HepG2 (cell line): ENCODE results near the gene ATP5F1A. TPM values are rescaled to one million over a fixed set of nuclear protein-coding genes. Genes with fewer than 3 reads are reported as not detected.

Source experiments
- ATAC-seq: fragments of 200-7000 bp; cut with Tn5 transposase; 3 replicates; pipeline ENCODE4 v1.9.1; 2020; ENCODE audit warnings: mild to moderate bottlenecking, moderate library complexity
- BruUV-seq: library from RNA; stranded (reverse); fragments of 400-500 nt; replicated peaks from 2 replicates; lab custom pipeline; 2021; lab: Mats Ljungman, UMichigan
- CTCF ChIA-PET: fragments of 300-600 bp; formaldehyde crosslinking; extraction: SDS; loops from one replicate; lab custom pipeline; 2021; ENCODE audit warnings: low total read pairs, inconsistent platforms, low intra/inter-chr PET ratio; lab: Yijun Ruan, JAX
- POLR2A ChIA-PET: fragments of 350-600 bp; sonication (Branson Sonifier 250); formaldehyde crosslinking; loops from one replicate; lab custom pipeline; 2020; ENCODE audit warnings: antibody characterized with exemption, inconsistent platforms; lab: Yijun Ruan, JAX
- DNase-seq: peaks from one replicate; pipeline ENCODE4 v3.0.0-alpha.2; 2015; ENCODE audit warnings: low spot score
- FAIRE-seq: peaks from 3 replicates; lab custom pipeline; 2011; peaks lifted over from hg19 to GRCh38; lab: Jason Lieb, UNC
- H2AFZ ChIP-seq: one replicate; pipeline ENCODE4 v1.6.1; 2011; ENCODE audit warnings: low read length, inconsistent platforms
- H3K27ac ChIP-seq: fragments of 300-600 bp; 3 replicates; pipeline ENCODE4 v1.8.0; 2011; ENCODE audit warnings: mixed run types, mild to moderate bottlenecking, mixed read lengths, low read length, inconsistent platforms; ENCODE audit not compliant: insufficient read depth; ENCODE audit errors: extremely low read length
- H3K27me3 ChIP-seq, 2 experiments: fragments of 200-600 bp in 1 of 2; 2 replicates in 1 of 2; 3 replicates in 1 of 2; pipeline versions ENCODE4 v1.6.0 to v1.8.0; 2011; ENCODE audit warnings: low read length in 2 of 2, mild to moderate bottlenecking in 2 of 2, moderate library complexity in 2 of 2, inconsistent platforms in 1 of 2; ENCODE audit not compliant: insufficient read depth in 2 of 2, control insufficient read depth in 1 of 2
- H3K36me3 ChIP-seq, 2 experiments: fragments of 200-600 bp in 1 of 2; replicated peaks in 1 of 2; 2 replicates in 1 of 2; 3 replicates in 1 of 2; pipeline versions ENCODE4 v1.5.1 to v1.8.0; 2011; ENCODE audit warnings: low read length in 2 of 2, inconsistent platforms in 1 of 2; ENCODE audit not compliant: insufficient read depth in 2 of 2, control insufficient read depth in 1 of 2
- H3K4me1 ChIP-seq: 2 replicates; pipeline ENCODE4 v1.5.1; 2012; ENCODE audit warnings: low read length, inconsistent platforms; ENCODE audit not compliant: insufficient read depth
- H3K4me2 ChIP-seq: 2 replicates; pipeline ENCODE4 v1.6.0; 2011; ENCODE audit warnings: low read depth, low read length, inconsistent platforms
- H3K4me3 ChIP-seq, 3 experiments: fragments of 200-600 bp in 1 of 3; sonication (generic), shearing (Covaris generic) in 1 of 3; replicated peaks in 1 of 3; 2 replicates each; pipeline ENCODE4 v1.5.1; 2011 to 2016; ENCODE audit warnings: low read length in 3 of 3, inconsistent platforms in 2 of 3, low read depth in 2 of 3, mild to moderate bottlenecking in 2 of 3, control low read depth in 1 of 3, mixed read lengths in 1 of 3; ENCODE audit not compliant: insufficient read depth in 1 of 3
- H3K79me2 ChIP-seq: one replicate; pipeline ENCODE4 v1.6.1; 2011; ENCODE audit warnings: low read length, inconsistent platforms; ENCODE audit not compliant: insufficient read depth
- H3K9ac ChIP-seq: 2 replicates; pipeline ENCODE4 v1.6.0; 2011; ENCODE audit warnings: mild to moderate bottlenecking, low read depth, low read length, inconsistent platforms; ENCODE audit not compliant: insufficient read depth
- H3K9me3 ChIP-seq: 2 replicates; pipeline ENCODE4 v1.5.1; 2012; ENCODE audit warnings: mild to moderate bottlenecking, low read length
- H4K20me1 ChIP-seq: 2 replicates; pipeline ENCODE4 v1.6.0; 2011; ENCODE audit warnings: inconsistent platforms, mild to moderate bottlenecking, low read length, moderate library complexity; ENCODE audit not compliant: insufficient read depth
- ELF1 ChIP-seq: sonication (generic); formaldehyde crosslinking; IDR thresholded peaks from 2 replicates; pipeline ENCODE4 v1.4.0; 2020; ENCODE audit warnings: missing genetic modification reagents
- ETV6 ChIP-seq: sonication (generic); formaldehyde crosslinking; conservative IDR thresholded peaks from 2 replicates; pipeline ENCODE4 v1.4.0; 2020; ENCODE audit warnings: missing genetic modification reagents
- GTF3A ChIP-seq: sonication (generic); formaldehyde crosslinking; conservative IDR thresholded peaks from 2 replicates; pipeline ENCODE4 v1.4.0; 2020; ENCODE audit warnings: mild to moderate bottlenecking, missing genetic modification reagents
- KDM6A ChIP-seq: IDR thresholded peaks from 2 replicates; pipeline ENCODE4 v1.6.1; 2016; ENCODE audit warnings: low read depth
- KLF16 ChIP-seq, 2 experiments: sonication (generic) in 1 of 2; formaldehyde crosslinking in 1 of 2; IDR thresholded peaks; 2 replicates each; pipeline versions ENCODE4 v1.6.1 to v1.8.0; 2016 to 2023; ENCODE audit warnings: missing genetic modification reagents in 2 of 2, missing compliant biosample characterization in 1 of 2
- NR3C1 ChIP-seq: sonication (generic); formaldehyde crosslinking; IDR thresholded peaks from 2 replicates; pipeline ENCODE4 v1.4.0; 2020; ENCODE audit warnings: missing genetic modification reagents
- SNRNP70 ChIP-seq: fragments of 200-400 bp; formaldehyde crosslinking; IDR thresholded peaks from 2 replicates; pipeline ENCODE4 v1.6.1; 2017; ENCODE audit warnings: mild to moderate bottlenecking, low read depth, low read length, moderate library complexity
- TBL1XR1 ChIP-seq: fragments of 150-350 bp; IDR thresholded peaks from 2 replicates; pipeline ENCODE4 v1.6.1; 2014; ENCODE audit warnings: borderline replicate concordance, low read length; ENCODE audit not compliant: partially characterized antibody
- WIZ ChIP-seq: sonication (generic); formaldehyde crosslinking; IDR thresholded peaks from 2 replicates; pipeline ENCODE4 v1.5.1; 2020; ENCODE audit warnings: mild to moderate bottlenecking, missing genetic modification reagents
- ZNF276 ChIP-seq: sonication (generic); formaldehyde crosslinking; IDR thresholded peaks from 2 replicates; pipeline ENCODE4 v1.4.0; 2020; ENCODE audit warnings: mild to moderate bottlenecking, low read depth, missing genetic modification reagents
- ZNF292 ChIP-seq: sonication (generic); formaldehyde crosslinking; IDR thresholded peaks from 2 replicates; pipeline ENCODE4 v1.8.1; 2022; ENCODE audit warnings: mild to moderate bottlenecking, low read depth, missing genetic modification reagents, borderline replicate concordance
- WGBS: methylation state at CpG from one replicate; pipeline ENCODE4 v1.1.6; 2017; ENCODE audit warnings: low lambda C conversion rate; 5-methylcytosine and 5-hydroxymethylcytosine counted together
- in situ Hi-C: cut with HindIII; loops from 2 replicates; pipeline ENCODE4 v1.10.0; 2017; ENCODE audit warnings: low pct_unique_long_range_greater_than_20kb; ENCODE audit not compliant: extremely low pct_ligation_motif_present
- intact Hi-C: fragments of 100-400 bp; cut with micrococcal nuclease; formaldehyde crosslinking; loops from one replicate; pipeline ENCODE4 v1.10.0; 2022; ENCODE audit not compliant: unreplicated experiment
- polyA plus RNA-seq, 8 experiments: library from polyadenylated mRNA; depleted of rRNA in 3 of 8; stranded (reverse) in 7 of 8; unstranded in 1 of 8; fragments of >200 nt; fragmentation: Illumina TruSeq in 4 of 8; extraction: Trizol in 4 of 8; gene quantifications; 2 replicates each; pipeline versions ENCODE4 v1.2.1 to v1.2.3, GENCODE V29; 2011 to 2016; ENCODE audit warnings: low read depth in 4 of 8, missing spikeins in 1 of 8, mixed read lengths in 1 of 8; ENCODE audit not compliant: insufficient read depth in 1 of 8
- total RNA-seq, 5 experiments: library from RNA; depleted of rRNA; stranded (reverse); fragments of >200 nt; fragmentation: Illumina TruSeq; extraction: Trizol; gene quantifications; 2 replicates each; pipeline ENCODE4 v1.2.3, GENCODE V29; 2016; ENCODE audit warnings: low read depth in 1 of 5
- TF ChIP-seq, protein P1 (sequence below): sonication (generic); formaldehyde crosslinking; IDR thresholded peaks from 2 replicates; pipeline ENCODE4 v1.8.0; 2022; ENCODE audit warnings: mild to moderate bottlenecking, missing genetic modification reagents; ENCODE audit not compliant: insufficient replicate concordance

The ATP5F1A gene
- total and polyA plus RNA-seq, 2 of the 13 experiments (the other 11 are each of a cell fraction or from before 2014, with no cell fraction given) = 459 to 922 TPM

DNA sequence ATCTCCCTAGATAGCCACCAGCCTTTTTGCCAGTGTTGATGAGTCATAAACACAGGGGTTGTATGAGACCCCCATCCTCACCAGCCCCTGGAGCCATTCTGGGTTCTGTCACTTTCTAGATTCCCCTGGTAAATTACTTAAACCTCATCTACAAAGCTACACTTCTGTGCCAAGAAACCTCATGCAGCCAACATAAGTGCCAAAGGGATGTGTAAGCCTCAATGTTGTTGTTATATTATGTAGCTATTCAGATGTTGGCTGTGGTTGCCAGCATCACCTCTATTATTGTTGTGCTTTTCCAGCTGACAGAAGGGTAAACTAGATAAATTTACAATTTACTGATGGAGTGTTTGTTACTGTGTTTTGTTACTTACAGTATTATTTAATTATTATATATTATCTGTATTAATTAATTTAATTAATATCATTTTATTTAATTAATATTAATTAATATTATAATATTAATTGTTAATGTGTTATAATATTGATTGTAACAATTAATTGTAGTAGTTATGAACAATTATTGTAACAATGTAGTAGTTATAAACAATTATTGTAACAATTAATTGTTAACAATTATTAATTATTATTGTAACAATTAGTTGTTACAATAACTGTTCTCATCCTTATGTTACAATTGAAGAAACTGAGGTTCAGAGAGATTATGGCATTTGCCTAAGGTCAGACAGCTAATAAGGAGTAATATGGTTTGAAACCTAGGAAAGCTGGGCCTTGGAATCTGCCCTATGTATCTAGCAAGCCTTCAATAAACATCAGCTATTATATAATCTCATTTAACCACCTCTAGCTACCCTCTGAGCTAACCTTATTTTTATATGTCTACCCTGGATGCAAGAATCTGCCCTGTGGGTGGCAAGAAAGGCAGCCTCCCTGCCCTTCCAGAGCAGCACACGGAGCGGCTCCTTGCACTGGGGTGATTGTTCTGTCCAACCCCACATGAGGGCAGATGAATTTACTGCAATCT is 62.1 kb downstream of the ATP5F1A start:
- Histone ChIP-seq H4K20me1 (no peaks in the 10 kb centered on the region), H2AFZ (no peak overlapping the region), H3K27ac (no peak overlapping the region), H3K9ac (no peak overlapping the region), H3K4me2 (no peak overlapping the region), H3K4me3 (no peak overlapping the region), H3K4me1 (0 out of 2 replicates have a peak, but pooled peaks cover 6% of the 10 kb centered on the region), H3K79me2 (no peaks in the 10 kb centered on the region), H3K36me3 (no peaks in the 10 kb centered on the region), H3K27me3 (peaks cover 4 to 16% of the 10 kb centered on the region in 2 experiments; a peak in 4 of 5 replicates), H3K9me3 (no peaks in the 10 kb centered on the region)
- ATAC-seq = no peak
- ChIA-PET POLR2A (no interaction called here), CTCF (no interaction called here)
- WGBS = 94% methylated on average over 2 of the region's 2 CpGs
- intact Hi-C loops = no loop called here
- FAIRE-seq = no peak
- in situ Hi-C loops = no loop called here
- BruUV-seq = no TSS peak
- no peak for DNase-seq
- no peak for TF ChIP-seq ELF1 (CRISPR knock-in tag)
- no peak for TF ChIP-seq WIZ (CRISPR knock-in tag)
- no peak for TF ChIP-seq NR3C1 (CRISPR knock-in tag)
- TF ChIP-seq GTF3A (CRISPR knock-in tag) = no peak
- no peak for TF ChIP-seq ZNF292 (CRISPR knock-in tag)
- TF ChIP-seq ETV6 (CRISPR knock-in tag) = no peak
- no peak for TF ChIP-seq TBL1XR1
- no peak for TF ChIP-seq KDM6A (CRISPR knock-in tag)
- no peak for TF ChIP-seq KLF16 (CRISPR knock-in tag; IDR thresholded peaks at IDR 0.05)
- TF ChIP-seq, protein P1, sequence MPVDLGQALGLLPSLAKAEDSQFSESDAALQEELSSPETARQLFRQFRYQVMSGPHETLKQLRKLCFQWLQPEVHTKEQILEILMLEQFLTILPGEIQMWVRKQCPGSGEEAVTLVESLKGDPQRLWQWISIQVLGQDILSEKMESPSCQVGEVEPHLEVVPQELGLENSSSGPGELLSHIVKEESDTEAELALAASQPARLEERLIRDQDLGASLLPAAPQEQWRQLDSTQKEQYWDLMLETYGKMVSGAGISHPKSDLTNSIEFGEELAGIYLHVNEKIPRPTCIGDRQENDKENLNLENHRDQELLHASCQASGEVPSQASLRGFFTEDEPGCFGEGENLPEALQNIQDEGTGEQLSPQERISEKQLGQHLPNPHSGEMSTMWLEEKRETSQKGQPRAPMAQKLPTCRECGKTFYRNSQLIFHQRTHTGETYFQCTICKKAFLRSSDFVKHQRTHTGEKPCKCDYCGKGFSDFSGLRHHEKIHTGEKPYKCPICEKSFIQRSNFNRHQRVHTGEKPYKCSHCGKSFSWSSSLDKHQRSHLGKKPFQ (CRISPR knock-in tag) = no peak
- no peak for TF ChIP-seq ZNF276 (CRISPR knock-in tag)
- TF ChIP-seq SNRNP70 = no peak
